ENCODE data around the gene ZNF865.

The ZNF865 gene

GRCh38 chr19:55647732-55648584, 42.5 kb downstream of the ZNF865 start, which contains the start of gene CCDC106:
Gene CCDC106 (plus strand): TSS chr19:55648212. CDS start chr19:55649047, 835 bp downstream.
- peak; percentile 52 for DNase-seq

GRCh38 chr19:55648585-55649267, 43.3 kb downstream of the ZNF865 start:
- DNase-seq = no peak

DNA sequence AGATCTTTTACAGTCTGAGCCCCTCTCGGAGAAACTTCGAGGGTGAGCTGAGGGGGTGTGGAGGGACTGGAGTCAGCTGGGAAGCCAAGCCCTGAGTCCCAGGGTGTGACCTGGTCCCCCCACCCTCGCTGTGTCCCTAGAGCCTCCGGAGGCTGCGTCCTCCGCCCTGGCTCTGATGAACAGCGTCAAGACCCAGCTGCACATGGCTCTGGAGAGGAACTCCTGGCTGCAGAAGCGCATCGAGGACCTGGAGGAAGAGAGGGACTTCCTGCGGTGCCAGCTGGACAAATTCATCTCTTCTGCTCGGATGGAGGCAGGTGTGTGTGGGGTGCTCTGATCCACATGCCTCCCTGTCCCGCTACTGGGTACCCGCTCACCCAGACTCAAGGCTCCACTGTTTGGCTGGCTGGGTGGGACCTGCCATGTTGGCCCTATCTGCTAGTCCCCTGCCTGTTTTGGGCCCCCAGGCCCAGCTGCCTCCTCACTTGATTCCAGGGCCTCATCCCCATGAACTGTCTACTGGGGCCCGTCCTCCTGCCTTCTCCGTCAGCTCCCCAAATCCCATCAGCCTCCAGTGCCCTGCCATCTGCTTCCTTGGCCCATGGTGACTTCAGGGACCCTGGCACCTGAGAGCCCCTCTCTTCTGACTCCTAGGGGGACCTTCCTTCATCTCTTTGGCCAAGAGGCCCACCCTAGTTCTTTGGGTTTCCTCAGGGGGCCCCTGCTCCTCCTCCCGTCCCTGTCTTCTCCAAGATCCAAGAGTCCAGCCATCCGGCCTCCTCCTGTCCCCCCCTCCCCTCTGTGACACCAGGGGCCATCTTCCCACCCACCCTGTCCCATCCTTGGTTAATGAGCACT, 44.0 kb downstream of the ZNF865 start:
- no peak for DNase-seq

DNA sequence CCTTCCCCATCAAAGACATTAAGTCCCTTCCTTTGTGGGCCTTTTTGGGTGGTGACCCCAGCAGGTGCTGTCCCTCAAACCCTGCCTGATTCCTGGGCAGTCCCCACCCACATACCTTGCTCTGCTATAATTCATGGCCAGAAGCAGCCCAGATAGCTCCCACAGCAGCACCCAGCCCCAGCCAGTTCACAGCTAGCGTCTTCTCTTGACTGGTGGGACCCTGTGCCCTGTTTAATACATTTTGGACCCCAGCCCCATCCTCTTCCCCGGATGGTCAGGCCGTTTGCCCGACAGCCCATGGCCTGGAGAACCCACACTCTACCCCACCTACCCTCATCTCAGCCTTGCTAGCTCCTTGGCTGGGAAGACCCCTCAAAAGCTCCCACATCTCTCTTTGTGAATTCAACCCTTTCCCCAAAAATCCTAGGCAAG, 44.7 kb downstream of the ZNF865 start:
- no peak for DNase-seq

GRCh38 chr19:55650602-55651230, 45.3 kb downstream of the ZNF865 start:
- no peak for DNase-seq

- no peak for DNase-seq
These were observed 45.8 kb downstream of the ZNF865 start for GRCh38 chr19:55651236-55651635.

DNA sequence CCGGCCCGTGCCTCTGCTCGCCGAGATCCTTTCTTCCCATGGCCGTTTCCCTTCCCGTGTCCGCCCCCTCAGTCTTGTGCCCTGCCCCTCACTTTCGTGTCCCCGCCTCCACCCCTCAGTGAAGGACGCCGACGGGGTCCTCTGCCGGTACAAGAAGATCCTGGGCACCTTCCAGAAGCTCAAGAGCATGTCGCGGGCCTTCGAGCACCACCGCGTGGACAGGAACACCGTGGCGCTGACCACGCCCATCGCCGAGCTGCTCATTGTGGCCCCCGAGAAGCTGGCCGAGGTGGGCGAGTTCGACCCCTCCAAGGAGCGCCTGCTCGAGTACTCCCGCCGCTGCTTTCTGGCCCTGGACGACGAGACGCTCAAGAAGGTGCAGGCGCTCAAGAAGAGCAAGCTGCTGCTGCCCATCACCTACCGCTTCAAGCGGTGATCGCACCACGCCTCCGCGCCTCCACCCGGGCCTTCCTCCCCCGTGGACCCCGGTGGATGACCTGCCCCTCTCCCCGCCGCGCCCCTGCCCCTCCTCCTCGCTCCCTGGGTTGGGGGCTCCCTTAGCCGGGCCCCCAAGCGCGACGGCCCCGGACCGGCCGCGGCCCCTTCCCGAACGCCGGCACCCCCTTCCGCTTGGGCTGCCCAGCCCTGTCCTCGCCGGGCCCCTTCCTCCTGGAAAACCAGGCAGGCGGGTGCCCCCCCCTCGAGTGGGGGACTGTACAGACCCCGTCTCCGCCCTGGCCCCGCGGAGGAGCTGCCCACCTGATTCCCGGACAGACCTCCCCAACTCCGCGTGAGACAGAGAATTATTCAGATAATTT, 47.1 kb downstream of the ZNF865 start:
- no peak for DNase-seq

- peak; percentile 96 for DNase-seq
These were observed 48.3 kb downstream of the ZNF865 start for GRCh38 chr19:55653651-55654322.

GRCh38 chr19:55654323-55654867, 48.9 kb downstream of the ZNF865 start:
- DNase-seq = peak; percentile 99

DNA sequence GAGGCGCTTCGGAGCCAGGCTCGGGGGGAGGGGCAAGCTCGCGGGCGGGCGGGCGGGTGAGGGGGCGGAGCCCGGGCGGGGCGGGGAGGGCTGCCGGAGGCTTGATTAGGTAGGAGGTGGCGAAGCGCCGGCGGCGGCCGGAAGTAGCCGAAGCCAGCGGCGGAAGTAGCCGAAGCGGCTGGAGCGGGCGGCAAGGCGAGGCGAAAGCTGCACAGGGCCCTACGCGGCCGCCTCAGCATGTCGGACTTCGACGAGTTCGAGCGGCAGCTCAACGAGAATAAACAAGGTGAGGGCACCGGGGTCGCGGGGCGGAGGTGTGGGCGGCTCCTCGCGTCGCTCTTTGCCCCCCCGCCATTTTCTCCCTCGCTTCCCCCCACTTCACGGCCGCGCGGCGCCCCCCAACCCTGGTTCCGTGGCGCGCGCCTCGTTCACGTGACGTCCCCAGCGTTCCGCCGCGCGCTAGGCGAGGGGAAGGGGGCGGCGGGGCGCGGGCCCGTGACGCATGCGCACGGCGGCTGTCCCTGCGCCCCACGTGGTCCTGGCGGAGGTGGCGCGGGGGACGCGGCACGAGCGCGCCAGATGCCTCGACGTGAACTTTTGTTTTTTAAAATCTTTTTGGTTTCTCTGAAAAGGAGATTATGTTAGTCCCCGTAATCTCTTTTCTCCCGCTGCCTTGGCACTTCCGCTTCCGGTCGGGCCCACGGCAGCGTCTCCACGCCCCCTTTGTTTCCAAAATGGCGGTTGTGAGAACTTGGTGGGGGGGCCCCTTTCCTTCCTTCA, 49.6 kb downstream of the ZNF865 start, which contains the start of gene U2AF2:
Gene U2AF2 (plus strand): TSS at position 168 of the 780 bp plus-strand sequence. CDS start 70 bp downstream, at position 238.
- peak; percentile 96 for DNase-seq

GRCh38 chr19:55655648-55656040, 50.2 kb downstream of the ZNF865 start:
- no peak for DNase-seq

DNA sequence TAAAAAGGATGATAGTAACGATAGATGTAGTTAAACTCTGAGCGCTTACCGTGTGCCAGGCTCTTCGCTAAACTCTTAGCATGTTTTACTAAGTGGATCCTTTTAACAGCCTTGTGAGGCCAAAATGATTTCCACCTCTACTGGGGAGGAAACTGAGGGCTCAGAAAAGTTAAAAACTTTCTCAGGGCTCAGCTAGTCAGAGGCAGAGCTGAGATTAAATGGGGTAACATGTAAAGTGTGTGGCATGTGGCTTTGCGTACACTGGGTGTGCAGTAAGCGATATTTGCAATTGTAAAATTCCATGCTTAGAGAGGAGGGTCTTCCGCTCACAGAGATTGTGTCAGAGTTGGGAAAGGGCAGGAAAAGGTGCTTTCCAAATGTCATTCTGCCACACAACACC, 51.1 kb downstream of the ZNF865 start:
- DNase-seq = no peak

DNA sequence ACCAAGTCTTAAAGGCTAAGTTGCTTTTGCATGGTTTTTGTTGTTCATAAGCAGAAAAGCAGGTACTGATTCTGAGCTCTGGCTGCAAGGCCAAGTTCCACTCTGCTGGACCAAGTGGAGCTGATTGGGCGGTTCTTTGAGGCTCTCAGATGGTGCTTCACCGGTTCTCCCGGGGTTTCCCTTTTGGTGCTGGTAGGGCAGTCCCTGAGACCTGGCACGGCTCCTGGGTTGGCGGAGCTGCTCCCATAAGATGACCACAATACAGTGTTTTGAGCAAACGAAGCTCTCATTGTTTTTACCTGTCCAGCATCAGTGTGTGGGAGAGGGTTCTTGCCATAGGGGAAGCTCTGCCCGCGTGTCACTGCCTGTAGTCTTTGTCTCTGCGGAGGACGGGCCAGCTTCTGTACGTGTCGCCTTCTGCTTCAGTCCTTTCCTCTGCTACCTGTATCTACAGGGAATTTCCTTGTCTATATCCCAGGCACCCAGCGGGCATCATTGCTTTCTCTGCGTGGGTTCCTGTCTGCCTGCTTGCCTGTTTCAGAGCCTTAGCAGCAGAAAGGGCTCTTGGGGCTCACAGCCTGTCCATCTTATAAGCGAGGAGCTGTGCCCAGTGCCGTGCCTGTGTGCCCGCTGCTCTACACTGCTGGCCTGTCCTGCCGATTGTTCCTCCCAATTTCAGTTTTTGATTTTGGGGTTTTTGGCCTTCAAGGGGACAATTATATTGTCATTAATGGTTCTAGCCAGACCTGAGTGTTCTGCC, 51.7 kb downstream of the ZNF865 start:
- no peak for DNase-seq

GRCh38 chr19:55658846-55659459, 53.5 kb downstream of the ZNF865 start:
- no peak for DNase-seq

DNA sequence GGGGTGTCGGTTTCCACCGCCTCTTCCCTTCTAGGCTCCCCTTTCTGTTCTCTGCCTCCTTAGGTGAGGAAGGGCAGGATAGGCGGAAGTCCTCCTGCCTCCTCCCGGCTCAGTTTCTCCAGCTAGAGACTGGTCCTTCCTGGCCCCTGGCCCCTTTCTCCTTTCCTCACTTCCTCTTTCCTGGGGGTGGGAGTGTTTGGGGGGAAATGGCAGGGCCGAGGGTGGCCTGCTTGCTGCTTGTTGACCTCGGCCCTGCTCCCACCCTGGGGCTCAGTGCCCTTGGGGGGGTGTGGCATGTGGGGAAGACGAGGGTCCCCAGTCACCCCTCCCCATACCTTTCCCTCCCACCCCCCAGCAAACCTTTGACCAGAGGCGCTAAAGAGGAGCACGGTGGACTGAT, 54.4 kb downstream of the ZNF865 start:
- no peak for DNase-seq

DNA sequence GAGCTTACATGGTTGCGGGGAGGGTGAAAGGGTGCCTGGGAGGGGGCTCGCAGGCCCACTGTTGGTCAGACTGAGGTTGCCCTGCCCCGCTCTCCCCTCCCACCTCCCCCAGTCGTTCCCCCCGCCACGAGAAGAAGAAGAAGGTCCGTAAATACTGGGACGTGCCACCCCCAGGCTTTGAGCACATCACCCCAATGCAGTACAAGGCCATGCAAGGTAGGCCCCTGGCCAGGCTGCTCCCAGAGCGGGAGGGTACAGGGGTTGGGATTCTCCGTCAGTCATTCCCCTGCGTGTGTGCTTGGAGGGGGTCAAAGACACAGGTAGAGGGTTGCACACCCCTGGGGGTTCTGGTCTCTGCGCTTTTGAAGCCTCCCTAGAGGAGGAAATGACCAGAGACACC, 55.0 kb downstream of the ZNF865 start:
- no peak for DNase-seq

DNA sequence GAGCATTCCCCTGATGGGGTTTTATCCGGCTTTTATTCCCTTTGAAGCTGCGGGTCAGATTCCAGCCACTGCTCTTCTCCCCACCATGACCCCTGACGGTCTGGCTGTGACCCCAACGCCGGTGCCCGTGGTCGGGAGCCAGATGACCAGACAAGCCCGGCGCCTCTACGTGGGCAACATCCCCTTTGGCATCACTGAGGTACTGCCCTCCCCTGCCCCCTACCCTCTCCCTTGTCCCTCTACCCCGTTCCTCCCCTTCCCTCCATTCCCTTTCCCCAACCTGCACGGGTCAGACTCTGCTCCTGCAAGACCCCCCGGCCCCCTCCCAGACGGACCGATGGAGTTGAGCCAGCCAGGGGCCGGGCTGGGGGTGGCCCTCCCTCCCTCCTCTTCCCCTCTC, 55.5 kb downstream of the ZNF865 start:
- no peak for DNase-seq

DNA sequence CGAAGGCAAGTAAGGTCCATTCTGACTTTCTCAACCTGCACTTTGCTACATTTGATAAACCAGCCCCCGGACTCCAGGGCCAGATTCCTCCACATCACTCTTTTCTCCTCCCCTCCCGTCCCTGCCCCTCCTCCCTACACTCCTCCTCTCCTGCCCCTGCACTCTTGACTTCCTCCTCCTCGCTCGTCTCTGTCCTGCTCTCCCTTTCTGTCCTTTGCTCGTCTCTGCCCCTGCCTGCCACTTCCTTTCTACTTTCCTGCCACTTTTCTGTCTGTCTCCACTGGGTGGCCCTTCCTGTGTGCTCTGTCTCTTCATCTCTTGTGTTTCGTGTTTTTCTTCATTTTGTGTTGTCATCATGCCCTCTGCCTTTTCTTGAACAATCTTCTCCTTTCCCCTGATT, 56.4 kb downstream of the ZNF865 start:
- no peak for DNase-seq

Data from stimulated activated CD4-positive, alpha-beta T cell treated with anti-CD3 and anti-CD28 coated beads, Interleukin-15, amount 100 ng/mL, for 24 hours (primary cell).